ENCODE data around the gene PAN2.

PAN2 gene

GRCh38 chr12:56271031-56271430 is 62.8 kb downstream of the PAN2 start:
- DNase-seq (ENCODE audit: low spot score), result peak; percentile 23

- no peak for DNase-seq (ENCODE audit: low spot score)
These were observed 66.2 kb downstream of the PAN2 start for GRCh38 chr12:56267443-56268071.

GRCh38 chr12:56266693-56267442 is 66.9 kb downstream of the PAN2 start, which contains the start of gene COQ10A:
COQ10A (plus strand) TSS chr12:56266942; CDS start chr12:56267119, 177 bp downstream.
- DNase-seq (ENCODE audit: low spot score), result peak; percentile 86

All from hematopoietic multipotent progenitor cell treated with erythropoietin and hydrocortisone succinate and interleukin-3 and kit ligand, for 17 days (in vitro differentiated cells).